Measurements from ENCODE around the gene GPR39.

The GPR39 gene

GRCh38 chr2:132597831-132598230 lies 181.2 kb downstream of the GPR39 start:
- ChIA-PET CTCF (no interaction called here), POLR2A (no interaction called here)
- H3K4me3 ChIP-seq (ENCODE audit: low read depth, low read length), result no peak overlapping the region
- no peak for TF ChIP-seq CTCF (IDR thresholded peaks at IDR 0.05; ENCODE audit: insufficient read depth, low read length, missing control alignments)
- no peak for DNase-seq (ENCODE audit: low read depth, low spot score)

GRCh38 chr2:132598536-132598935 lies 181.9 kb downstream of the GPR39 start:
- CTCF ChIA-PET, result no interaction called here
- POLR2A ChIA-PET, result no interaction called here
- no peak overlapping the region for H3K4me3 ChIP-seq (ENCODE audit: low read depth, low read length)
- DNase-seq (ENCODE audit: low read depth, low spot score), result no peak
- TF ChIP-seq CTCF (IDR thresholded peaks at IDR 0.05; ENCODE audit: insufficient read depth, low read length, missing control alignments), result no peak

- H3K4me3 ChIP-seq (ENCODE audit: low read depth, low read length), result no peak overlapping the region
- POLR2A ChIA-PET, result no interaction called here
- CTCF ChIA-PET, result interaction anchor here (0.6 to 1.3 kb wide), 2 partner anchors 18 to 252 kb away, joined by 3 read pairs; no protein-coding TSS in a partner anchor
- DNase-seq (ENCODE audit: low read depth, low spot score), result no peak
- no peak for TF ChIP-seq CTCF (IDR thresholded peaks at IDR 0.05; ENCODE audit: insufficient read depth, low read length, missing control alignments)
Measured at GRCh38 chr2:132599556-132599955, 183.0 kb downstream of the GPR39 start.

GRCh38 chr2:132604561-132604960 lies 188.0 kb downstream of the GPR39 start:
- no peak for DNase-seq (ENCODE audit: low read depth, low spot score)
- no peak overlapping the region for H3K4me3 ChIP-seq (ENCODE audit: low read depth, low read length)
- TF ChIP-seq CTCF (IDR thresholded peaks at IDR 0.05; ENCODE audit: insufficient read depth, low read length, missing control alignments), result no peak
- POLR2A ChIA-PET, result no interaction called here
- CTCF ChIA-PET, result no interaction called here

- no peak for DNase-seq (ENCODE audit: low read depth, low spot score)
- TF ChIP-seq CTCF (IDR thresholded peaks at IDR 0.05; ENCODE audit: insufficient read depth, low read length, missing control alignments), result no peak
- CTCF ChIA-PET, result no interaction called here
- POLR2A ChIA-PET, result no interaction called here
- H3K4me3 ChIP-seq (ENCODE audit: low read depth, low read length), result no peak overlapping the region
Measured at GRCh38 chr2:132605236-132606180, 188.9 kb downstream of the GPR39 start.

GRCh38 chr2:132606649-132607048 lies 190.0 kb downstream of the GPR39 start:
- ChIA-PET POLR2A (no interaction called here), CTCF (interaction anchor here (1.2 to 1.5 kb wide), 2 partner anchors 20 to 59 kb away, joined by 3 to 4 read pairs; no protein-coding TSS in a partner anchor)
- no peak overlapping the region for H3K4me3 ChIP-seq (ENCODE audit: low read depth, low read length)
- DNase-seq (ENCODE audit: low read depth, low spot score), result no peak
- no peak for TF ChIP-seq CTCF (IDR thresholded peaks at IDR 0.05; ENCODE audit: insufficient read depth, low read length, missing control alignments)
